ENCODE data around the gene IRAK1. TPM values are rescaled to one million over a fixed set of nuclear protein-coding genes. Genes with fewer than 3 reads are reported as not detected.

Gene IRAK1
- total and polyA plus RNA-seq, 2 of the 13 experiments (the other 11 are each of a cell fraction or from before 2014, with no cell fraction given) = 57.7 to 77.3 TPM

GRCh38 chrX:154056770-154057241, 37.1 kb upstream of the IRAK1 start (continued):
- TF ChIP-seq PATZ1 (CRISPR knock-in tag; IDR thresholded peaks at IDR 0.05) (peak; percentile 48), HOXD1 (CRISPR knock-in tag; IDR thresholded peaks at IDR 0.05) (peak; percentile 46; the same call in 1 of the 2 replicates), ZNF713 (CRISPR knock-in tag; IDR thresholded peaks at IDR 0.05) (no peak), RERE (CRISPR knock-in tag; IDR thresholded peaks at IDR 0.05; ENCODE audit: low read depth) (0 out of 2 replicates have a peak, but pooled peaks have one; percentile 52), ERF (CRISPR knock-in tag; IDR thresholded peaks at IDR 0.05) (peak; percentile 87), ZNF614 (CRISPR knock-in tag; IDR thresholded peaks at IDR 0.05; ENCODE audit: borderline replicate concordance) (peak; percentile 77; the same call in 1 of the 2 replicates), SP1 (IDR thresholded peaks at IDR 0.05) (no peak), SP1 (CRISPR knock-in tag; IDR thresholded peaks at IDR 0.05) (0 out of 2 replicates have a peak, but pooled peaks have one; percentile 18), AFF4 (CRISPR knock-in tag; IDR thresholded peaks at IDR 0.05) (no peak), MXI1 (IDR thresholded peaks at IDR 0.05; ENCODE audit: borderline replicate concordance, low read depth, low read length) (peak; percentile 85; the same call in 1 of the 3 replicates), ARNT2 (CRISPR knock-in tag; IDR thresholded peaks at IDR 0.05; ENCODE audit: low read depth) (peak; percentile 61; the same call in 1 of the 2 replicates), ZNF788 (CRISPR knock-in tag; IDR thresholded peaks at IDR 0.05; ENCODE audit: borderline replicate concordance) (peak; percentile 74; the same call in 1 of the 2 replicates), ZNF260 (CRISPR knock-in tag; IDR thresholded peaks at IDR 0.05; ENCODE audit: borderline replicate concordance, low read depth) (no peak), RELA (CRISPR knock-in tag; IDR thresholded peaks at IDR 0.05) (no peak), ZXDC (CRISPR knock-in tag; IDR thresholded peaks at IDR 0.05) (no peak), MIER2 (CRISPR knock-in tag; IDR thresholded peaks at IDR 0.05) (peak; percentile 73; the same call in 1 of the 2 replicates)

Data from HepG2 (cell line).